MM.1S (cell line): ENCODE results near the gene BIRC7.

Source experiments
- DNase-seq: peaks from one replicate; pipeline ENCODE4 v3.0.0-alpha.2; 2015
- H2AFZ ChIP-seq: fragments of 300-600 bp; sonication (generic); 2 replicates; pipeline ENCODE4 v1.6.0; 2016; ENCODE audit warnings: antibody characterized with exemption, low read length
- H3F3A ChIP-seq: fragments of 300-600 bp; sonication (generic); 2 replicates; pipeline ENCODE4 v1.6.1; 2016; ENCODE audit warnings: mild to moderate bottlenecking, antibody characterized with exemption, low read length, moderate library complexity, mixed read lengths; ENCODE audit not compliant: insufficient read depth
- H3K27ac ChIP-seq: fragments of 300-600 bp; sonication (generic); 2 replicates; pipeline ENCODE4 v1.5.1; 2016; ENCODE audit warnings: mild to moderate bottlenecking, low read length
- H3K27me3 ChIP-seq: fragments of 300-600 bp; sonication (generic); replicated peaks from 2 replicates; pipeline ENCODE4 v1.6.0; 2016; ENCODE audit warnings: low read length; ENCODE audit not compliant: insufficient read depth
- H3K36me3 ChIP-seq: fragments of 300-600 bp; sonication (generic); replicated peaks from 2 replicates; pipeline ENCODE4 v1.6.1; 2016; ENCODE audit warnings: mild to moderate bottlenecking, low read length, mixed read lengths; ENCODE audit not compliant: insufficient read depth
- H3K4me1 ChIP-seq: fragments of 300-600 bp; sonication (generic); 2 replicates; pipeline ENCODE4 v1.6.1; 2016; ENCODE audit warnings: low read length, mixed read lengths
- H3K4me2 ChIP-seq: fragments of 300-600 bp; sonication (generic); 2 replicates; pipeline ENCODE4 v1.6.0; 2016; ENCODE audit warnings: low read depth, low read length
- H3K4me3 ChIP-seq: fragments of 300-600 bp; sonication (generic); 2 replicates; pipeline ENCODE4 v1.5.1; 2016; ENCODE audit warnings: low read length, mixed read lengths
- H3K79me2 ChIP-seq: fragments of 300-600 bp; sonication (generic); 2 replicates; pipeline ENCODE4 v1.6.1; 2016; ENCODE audit warnings: mixed run types, low read length, mixed read lengths
- H3K9ac ChIP-seq: fragments of 300-600 bp; sonication (generic); 2 replicates; pipeline ENCODE4 v1.6.1; 2016; ENCODE audit warnings: low read length, mixed read lengths
- H3K9me2 ChIP-seq: fragments of 300-600 bp; sonication (generic); replicated peaks from 2 replicates; pipeline ENCODE4 v1.6.1; 2016; ENCODE audit warnings: mild to moderate bottlenecking, low read length, mixed read lengths; ENCODE audit not compliant: insufficient read depth
- H3K9me3 ChIP-seq: fragments of 300-600 bp; sonication (generic); replicated peaks from 2 replicates; pipeline ENCODE4 v1.6.1; 2016; ENCODE audit warnings: mild to moderate bottlenecking, low read length, mixed read lengths; ENCODE audit not compliant: insufficient read depth
- H4K20me1 ChIP-seq: fragments of 300-600 bp; sonication (generic); 2 replicates; pipeline ENCODE4 v1.6.1; 2016; ENCODE audit warnings: mild to moderate bottlenecking, low read length, moderate library complexity, mixed read lengths; ENCODE audit not compliant: insufficient read depth
- EZH2 ChIP-seq: fragments of 300-600 bp; sonication (generic); optimal IDR thresholded peaks from 2 replicates; pipeline ENCODE3; 2017; ENCODE audit warnings: low read depth, mild to moderate bottlenecking, antibody characterized with exemption, low read length, mixed read lengths
- EZH2phosphoT487 ChIP-seq: fragments of 300-600 bp; sonication (generic); IDR thresholded peaks from 2 replicates; pipeline ENCODE4 v1.6.1; 2018; ENCODE audit warnings: antibody characterized with exemption, low read length
- TF ChIP-seq, protein P1 (sequence below): fragments of 300-600 bp; sonication (generic); IDR thresholded peaks from 2 replicates; pipeline ENCODE4 v1.5.1; 2016; ENCODE audit warnings: antibody characterized with exemption, low read length, mixed read lengths

BIRC7 gene

DNA sequence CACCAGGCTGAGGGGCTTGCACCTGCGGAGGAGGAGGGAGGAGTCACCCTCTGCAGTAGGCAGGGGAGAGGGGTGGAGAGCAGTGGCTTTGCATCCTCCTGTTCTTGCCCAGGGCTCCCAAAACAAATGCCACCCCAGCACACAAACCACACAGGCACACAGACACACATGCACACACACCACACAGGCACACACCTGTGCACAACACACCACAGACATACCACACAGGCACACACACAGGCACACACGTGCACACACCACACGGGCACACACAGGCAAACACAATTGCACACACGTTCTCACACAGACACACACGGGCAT, 46.4 kb upstream of the BIRC7 start:
- Histone ChIP-seq H3K27me3 (0 out of 2 replicates have a peak, but pooled peaks cover 3% of the 10 kb centered on the region), H3K79me2 (no peaks in the 10 kb centered on the region), H2AFZ (no peak overlapping the region), H3K27ac (no peak overlapping the region), H3K9me3 (no peaks in the 10 kb centered on the region), H3K9ac (no peak overlapping the region), H3K4me2 (no peak overlapping the region), H4K20me1 (no peaks in the 10 kb centered on the region), H3F3A (no peaks in the 10 kb centered on the region), H3K4me1 (no peaks in the 10 kb centered on the region), H3K9me2 (no peaks in the 10 kb centered on the region), H3K4me3 (no peak overlapping the region), H3K36me3 (no peaks in the 10 kb centered on the region)
- no peak for DNase-seq
- TF ChIP-seq EZH2phosphoT487, result no peak
- TF ChIP-seq, protein P1, sequence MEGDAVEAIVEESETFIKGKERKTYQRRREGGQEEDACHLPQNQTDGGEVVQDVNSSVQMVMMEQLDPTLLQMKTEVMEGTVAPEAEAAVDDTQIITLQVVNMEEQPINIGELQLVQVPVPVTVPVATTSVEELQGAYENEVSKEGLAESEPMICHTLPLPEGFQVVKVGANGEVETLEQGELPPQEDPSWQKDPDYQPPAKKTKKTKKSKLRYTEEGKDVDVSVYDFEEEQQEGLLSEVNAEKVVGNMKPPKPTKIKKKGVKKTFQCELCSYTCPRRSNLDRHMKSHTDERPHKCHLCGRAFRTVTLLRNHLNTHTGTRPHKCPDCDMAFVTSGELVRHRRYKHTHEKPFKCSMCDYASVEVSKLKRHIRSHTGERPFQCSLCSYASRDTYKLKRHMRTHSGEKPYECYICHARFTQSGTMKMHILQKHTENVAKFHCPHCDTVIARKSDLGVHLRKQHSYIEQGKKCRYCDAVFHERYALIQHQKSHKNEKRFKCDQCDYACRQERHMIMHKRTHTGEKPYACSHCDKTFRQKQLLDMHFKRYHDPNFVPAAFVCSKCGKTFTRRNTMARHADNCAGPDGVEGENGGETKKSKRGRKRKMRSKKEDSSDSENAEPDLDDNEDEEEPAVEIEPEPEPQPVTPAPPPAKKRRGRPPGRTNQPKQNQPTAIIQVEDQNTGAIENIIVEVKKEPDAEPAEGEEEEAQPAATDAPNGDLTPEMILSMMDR, result no peak
- TF ChIP-seq EZH2, result no peak

DNA sequence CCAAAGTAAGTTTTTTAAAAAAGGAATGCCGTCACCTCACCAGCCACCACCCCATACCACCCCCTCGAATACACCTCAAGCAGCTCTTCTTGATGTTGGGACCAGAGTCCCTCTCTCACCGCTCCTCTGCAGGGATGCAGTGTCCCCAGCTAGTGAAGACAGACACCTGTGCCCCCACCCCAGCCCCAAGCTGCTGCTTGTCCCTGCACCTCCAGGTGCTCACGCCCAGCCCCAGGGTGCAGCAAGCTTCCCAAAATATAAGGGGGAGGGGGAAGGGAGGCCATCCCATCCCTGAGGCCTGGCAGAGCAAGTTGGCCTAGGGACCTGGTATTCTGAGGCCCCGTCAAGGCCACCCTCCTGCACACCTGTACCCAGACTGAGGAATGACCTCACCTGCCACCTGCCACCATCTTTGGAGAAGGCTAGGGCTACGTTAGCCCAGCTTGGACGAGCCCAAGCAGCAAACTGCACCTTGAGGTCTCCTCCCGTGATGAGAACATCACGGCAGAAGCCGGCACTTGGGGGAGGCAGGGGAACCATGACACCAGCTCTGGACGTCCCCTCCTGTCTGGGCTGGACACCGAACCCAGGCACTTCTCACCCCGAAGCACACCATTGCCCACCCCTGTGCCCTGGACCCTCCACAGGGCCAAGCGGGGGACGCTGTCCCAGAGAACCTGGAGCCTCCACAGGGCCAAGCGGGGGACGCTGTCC, 45.7 kb upstream of the BIRC7 start:
- H3K4me3 ChIP-seq, result no peak overlapping the region
- no peaks in the 10 kb centered on the region for H3K79me2 ChIP-seq
- no peaks in the 10 kb centered on the region for H3F3A ChIP-seq
- H3K27me3 ChIP-seq, result no peaks in the 10 kb centered on the region
- no peaks in the 10 kb centered on the region for H3K9me2 ChIP-seq
- TF ChIP-seq EZH2, result no peak
- no peak overlapping the region for H3K9ac ChIP-seq
- no peak overlapping the region for H3K4me2 ChIP-seq
- no peak overlapping the region for H2AFZ ChIP-seq
- H3K4me1 ChIP-seq, result no peaks in the 10 kb centered on the region
- DNase-seq, result no peak
- H3K36me3 ChIP-seq, result no peaks in the 10 kb centered on the region
- H3K9me3 ChIP-seq, result no peaks in the 10 kb centered on the region
- H3K27ac ChIP-seq, result no peak overlapping the region
- 0 out of 2 replicates have a peak, but pooled peaks cover under 1% of the 10 kb centered on the region for H4K20me1 ChIP-seq

- no peak overlapping the region for H2AFZ ChIP-seq
- H4K20me1 ChIP-seq, result 0 out of 2 replicates have a peak, but pooled peaks cover 6% of the 10 kb centered on the region
- no peaks in the 10 kb centered on the region for H3K9me2 ChIP-seq
- no peaks in the 10 kb centered on the region for H3K9me3 ChIP-seq
- H3K4me3 ChIP-seq, result no peak overlapping the region
- no peak for TF ChIP-seq EZH2phosphoT487
- H3K4me1 ChIP-seq, result no peaks in the 10 kb centered on the region
- peaks cover 3% of the 10 kb centered on the region; the same call in 1 of the 2 replicates for H3K36me3 ChIP-seq
- no peaks in the 10 kb centered on the region for H3F3A ChIP-seq
- no peaks in the 10 kb centered on the region for H3K27me3 ChIP-seq
- H3K9ac ChIP-seq, result no peak overlapping the region
- no peak overlapping the region for H3K27ac ChIP-seq
- no peak overlapping the region for H3K4me2 ChIP-seq
- no peaks in the 10 kb centered on the region for H3K79me2 ChIP-seq
- no peak for DNase-seq
Measured at GRCh38 chr20:63190828-63191227, 44.9 kb upstream of the BIRC7 start.

DNA sequence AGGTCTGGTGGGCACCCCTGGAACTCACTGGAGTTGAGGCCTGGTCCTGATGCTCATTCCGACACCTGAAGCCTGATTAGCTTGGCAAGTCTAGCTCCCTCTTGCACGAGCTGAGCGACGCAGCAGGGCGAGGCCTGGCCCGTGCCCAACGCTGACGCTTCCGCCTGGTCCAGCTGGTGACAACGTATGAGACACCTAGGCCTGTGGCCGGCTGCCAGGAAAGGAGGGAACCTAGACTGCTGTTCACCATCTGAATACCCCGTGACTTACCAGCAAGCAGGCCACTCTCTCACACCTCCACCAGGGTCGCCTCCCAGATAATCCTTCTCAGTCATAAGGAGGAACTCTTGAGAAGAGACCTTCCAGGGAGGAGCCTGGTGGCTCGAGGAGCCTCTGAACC, 44.3 kb upstream of the BIRC7 start:
- TF ChIP-seq EZH2 (no peak), EZH2phosphoT487 (no peak)
- TF ChIP-seq, protein P1, result no peak
- Histone ChIP-seq H3K4me1 (no peaks in the 10 kb centered on the region), H3K79me2 (peaks cover under 1% of the 10 kb centered on the region; the same call in 1 of the 2 replicates), H3K27ac (no peak overlapping the region), H2AFZ (no peak overlapping the region), H3F3A (no peaks in the 10 kb centered on the region), H3K9me3 (no peaks in the 10 kb centered on the region), H3K9me2 (no peaks in the 10 kb centered on the region), H3K36me3 (peaks cover 5% of the 10 kb centered on the region; the same call in 1 of the 2 replicates), H3K4me2 (no peak overlapping the region), H3K27me3 (no peaks in the 10 kb centered on the region), H3K9ac (no peak overlapping the region), H3K4me3 (no peak overlapping the region), H4K20me1 (0 out of 2 replicates have a peak, but pooled peaks cover 6% of the 10 kb centered on the region)
- DNase-seq, result no peak
